ENCODE data around the gene MGRN1. TPM values are rescaled to one million over a fixed set of nuclear protein-coding genes. Genes with fewer than 3 reads are reported as not detected.
A peak's percentile ranks its signal among the peaks of the same experiment; 100 is the strongest.

The MGRN1 gene
- total and polyA plus RNA-seq, 3 experiments from 2014 or later, result 6.4 to 69.7 (median 67.3) TPM

- Mint-ChIP-seq H3K4me1 (peaks cover 8 to 11% (median 9%) of the 10 kb centered on the region in 3 donors), H3K4me3 (no peak overlapping the region), H3K27me3 (no peaks in the 10 kb centered on the region), H3K36me3 (peaks cover 0 to 72% (median 7%) of the 10 kb centered on the region in 3 donors), H3K9me3 (no peaks in the 10 kb centered on the region), H3K27ac (peak overlapping the region in 2 of 8 donors; percentile 23 to 92)
- Histone ChIP-seq H3K36me3 (ENCODE audit: insufficient read depth, low read length) (peaks cover 5% of the 10 kb centered on the region), H3K27ac (ENCODE audit: low read depth, low read length) (no peak overlapping the region), H3K9me3 (ENCODE audit: low read length) (no peaks in the 10 kb centered on the region), H3K27me3 (ENCODE audit: insufficient read depth, low read length, poor library complexity, severe bottlenecking) (no peaks in the 10 kb centered on the region), H3K4me1 (ENCODE audit: insufficient read depth, low read length) (peaks cover 16% of the 10 kb centered on the region), H3K4me3 (ENCODE audit: low read length) (no peak overlapping the region)
- no peak for DNase-seq
- ChIA-PET CTCF (no interaction called here), POLR2A (no interaction called here)
These were observed 29.7 kb downstream of the MGRN1 start for GRCh38 chr16:4654011-4654963.

GRCh38 chr16:4654964-4655590 is 30.5 kb downstream of the MGRN1 start:
- POLR2A ChIA-PET, result no interaction called here
- peaks cover 16% of the 10 kb centered on the region for H3K4me1 ChIP-seq (ENCODE audit: insufficient read depth, low read length)
- no peaks in the 10 kb centered on the region for H3K9me3 Mint-ChIP-seq
- no peaks in the 10 kb centered on the region for H3K9me3 ChIP-seq (ENCODE audit: low read length)
- no peak overlapping the region for H3K27ac ChIP-seq (ENCODE audit: low read depth, low read length)
- peaks cover 5% of the 10 kb centered on the region for H3K36me3 ChIP-seq (ENCODE audit: insufficient read depth, low read length)
- CTCF ChIA-PET, result no interaction called here
- peak overlapping the region in 1 of 8 donors; percentile 26 for H3K27ac Mint-ChIP-seq
- peaks cover 0 to 74% (median 6%) of the 10 kb centered on the region in 3 donors for H3K36me3 Mint-ChIP-seq
- no peak for DNase-seq
- H3K27me3 ChIP-seq (ENCODE audit: insufficient read depth, low read length, poor library complexity, severe bottlenecking), result no peaks in the 10 kb centered on the region
- no peaks in the 10 kb centered on the region for H3K27me3 Mint-ChIP-seq
- peaks cover 8 to 14% (median 13%) of the 10 kb centered on the region in 3 donors for H3K4me1 Mint-ChIP-seq
- H3K4me3 Mint-ChIP-seq, result no peak overlapping the region
- H3K4me3 ChIP-seq (ENCODE audit: low read length), result no peak overlapping the region

- DNase-seq, result no peak
- no peaks in the 10 kb centered on the region for H3K27me3 Mint-ChIP-seq
- ChIA-PET POLR2A (no interaction called here), CTCF (no interaction called here)
- H3K4me1 ChIP-seq (ENCODE audit: insufficient read depth, low read length), result peaks cover 17% of the 10 kb centered on the region
- H3K9me3 Mint-ChIP-seq, result no peaks in the 10 kb centered on the region
- H3K27me3 ChIP-seq (ENCODE audit: insufficient read depth, low read length, poor library complexity, severe bottlenecking), result no peaks in the 10 kb centered on the region
- peaks cover 6 to 15% (median 14%) of the 10 kb centered on the region in 3 donors for H3K4me1 Mint-ChIP-seq
- H3K36me3 Mint-ChIP-seq, result peaks cover 0 to 68% (median 3%) of the 10 kb centered on the region in 3 donors
- H3K4me3 ChIP-seq (ENCODE audit: low read length), result no peak overlapping the region
- no peaks in the 10 kb centered on the region for H3K9me3 ChIP-seq (ENCODE audit: low read length)
- no peak overlapping the region for H3K27ac ChIP-seq (ENCODE audit: low read depth, low read length)
- H3K4me3 Mint-ChIP-seq, result no peak overlapping the region
- peaks cover 5% of the 10 kb centered on the region for H3K36me3 ChIP-seq (ENCODE audit: insufficient read depth, low read length)
- no peak overlapping the region for H3K27ac Mint-ChIP-seq
These were observed 31.2 kb downstream of the MGRN1 start for GRCh38 chr16:4655801-4656200.

- peaks cover 22% of the 10 kb centered on the region for H3K4me1 ChIP-seq (ENCODE audit: insufficient read depth, low read length)
- ChIA-PET CTCF (no interaction called here), POLR2A (no interaction called here)
- no peaks in the 10 kb centered on the region for H3K9me3 ChIP-seq (ENCODE audit: low read length)
- Mint-ChIP-seq H3K4me3 (no peak overlapping the region), H3K36me3 (peaks cover 0 to 64% (median 3%) of the 10 kb centered on the region in 3 donors), H3K27me3 (no peaks in the 10 kb centered on the region), H3K27ac (no peak overlapping the region), H3K4me1 (peaks cover 8 to 18% (median 18%) of the 10 kb centered on the region in 3 donors), H3K9me3 (no peaks in the 10 kb centered on the region)
- H3K27ac ChIP-seq (ENCODE audit: low read depth, low read length), result no peak overlapping the region
- DNase-seq, result no peak
- no peak overlapping the region for H3K4me3 ChIP-seq (ENCODE audit: low read length)
- peaks cover 5% of the 10 kb centered on the region for H3K36me3 ChIP-seq (ENCODE audit: insufficient read depth, low read length)
- no peaks in the 10 kb centered on the region for H3K27me3 ChIP-seq (ENCODE audit: insufficient read depth, low read length, poor library complexity, severe bottlenecking)
These were observed 31.6 kb downstream of the MGRN1 start for GRCh38 chr16:4656221-4656620.

- CTCF ChIA-PET, result no interaction called here
- no peak for DNase-seq
- Histone ChIP-seq H3K4me1 (ENCODE audit: insufficient read depth, low read length) (peaks cover 28% of the 10 kb centered on the region), H3K27ac (ENCODE audit: low read depth, low read length) (no peak overlapping the region), H3K9me3 (ENCODE audit: low read length) (no peaks in the 10 kb centered on the region), H3K4me3 (ENCODE audit: low read length) (no peak overlapping the region), H3K27me3 (ENCODE audit: insufficient read depth, low read length, poor library complexity, severe bottlenecking) (no peaks in the 10 kb centered on the region), H3K36me3 (ENCODE audit: insufficient read depth, low read length) (peaks cover 5% of the 10 kb centered on the region)
- Mint-ChIP-seq H3K27ac (peak overlapping the region in 3 of 8 donors; percentile 9 to 69 (median 11)), H3K36me3 (peaks cover 0 to 58% (median 3%) of the 10 kb centered on the region in 3 donors), H3K27me3 (no peaks in the 10 kb centered on the region), H3K4me1 (peaks cover 8 to 23% (median 18%) of the 10 kb centered on the region in 3 donors), H3K4me3 (no peak overlapping the region), H3K9me3 (no peaks in the 10 kb centered on the region)
- POLR2A ChIA-PET, result no interaction called here
These were observed 32.4 kb downstream of the MGRN1 start for GRCh38 chr16:4656695-4657686.

- Histone ChIP-seq H3K27ac (ENCODE audit: low read depth, low read length) (peak overlapping the region; percentile 62), H3K4me1 (ENCODE audit: insufficient read depth, low read length) (peaks cover 45% of the 10 kb centered on the region), H3K4me3 (ENCODE audit: low read length) (peak overlapping the region; percentile 19), H3K9me3 (ENCODE audit: low read length) (no peaks in the 10 kb centered on the region), H3K36me3 (ENCODE audit: insufficient read depth, low read length) (peaks cover 5% of the 10 kb centered on the region), H3K27me3 (ENCODE audit: insufficient read depth, low read length, poor library complexity, severe bottlenecking) (no peaks in the 10 kb centered on the region)
- CTCF ChIA-PET, result no interaction called here
- peaks cover 0 to 41% (median 0%) of the 10 kb centered on the region in 3 donors for H3K36me3 Mint-ChIP-seq
- H3K9me3 Mint-ChIP-seq, result no peaks in the 10 kb centered on the region
- peaks cover 21 to 42% (median 32%) of the 10 kb centered on the region in 3 donors for H3K4me1 Mint-ChIP-seq
- H3K27ac Mint-ChIP-seq, result peak overlapping the region in 7 of 8 donors; percentile 34 to 93 (median 73)
- POLR2A ChIA-PET, result no interaction called here
- H3K27me3 Mint-ChIP-seq, result no peaks in the 10 kb centered on the region
- DNase-seq, result no peak
- peak overlapping the region in 1 of 7 donors; percentile 61 for H3K4me3 Mint-ChIP-seq
These were observed 35.0 kb downstream of the MGRN1 start for GRCh38 chr16:4659363-4660353.
